Measurements from ENCODE around the gene PPP1CA. TPM values are rescaled to one million over a fixed set of nuclear protein-coding genes. Genes with fewer than 3 reads are reported as not detected.

PPP1CA gene
- total RNA-seq, 1 donor from 2014 or later, result 144 TPM

- Histone ChIP-seq H3K27ac (peak overlapping the region; percentile 94), H3K4me1 (peaks cover 54% of the 10 kb centered on the region), H3K36me3 (no peaks in the 10 kb centered on the region), H3K4me3 (no peak overlapping the region), H3K9me3 (no peaks in the 10 kb centered on the region), H3K27me3 (ENCODE audit: low read depth) (no peaks in the 10 kb centered on the region)
- DNase-seq, result peak; percentile 77
- peak; percentile 92 for TF ChIP-seq CTCF (IDR thresholded peaks at IDR 0.05)
- intact Hi-C loops (cut with DNase I), result loop anchor here (5.0 kb wide), 1 partner anchor 36 kb away; no protein-coding TSS in a partner anchor
- ATAC-seq, result peak; percentile 40 to 41
Measured at GRCh38 chr11:67351275-67352005, 50.2 kb downstream of the PPP1CA start.

- H3K27me3 ChIP-seq (ENCODE audit: low read depth), result no peaks in the 10 kb centered on the region
- no peaks in the 10 kb centered on the region for H3K36me3 ChIP-seq
- TF ChIP-seq CTCF (IDR thresholded peaks at IDR 0.05), result no peak
- no peak overlapping the region for H3K4me3 ChIP-seq
- ATAC-seq (no peak), DNase-seq (no peak)
- no peaks in the 10 kb centered on the region for H3K9me3 ChIP-seq
- intact Hi-C loops (cut with DNase I), result loop anchor here (5.0 kb wide), 1 partner anchor 37 kb away; no protein-coding TSS in a partner anchor
- H3K27ac ChIP-seq, result no peak overlapping the region
- H3K4me1 ChIP-seq, result peaks cover 52% of the 10 kb centered on the region
Measured at GRCh38 chr11:67349928-67350465, 51.7 kb downstream of the PPP1CA start.

- TF ChIP-seq CTCF (IDR thresholded peaks at IDR 0.05), result no peak
- DNase-seq, result no peak
- ATAC-seq, result no peak
- no peaks in the 10 kb centered on the region for H3K27me3 ChIP-seq (ENCODE audit: low read depth)
- no peaks in the 10 kb centered on the region for H3K9me3 ChIP-seq
- no peak overlapping the region for H3K4me3 ChIP-seq
- peaks cover 50% of the 10 kb centered on the region for H3K4me1 ChIP-seq
- intact Hi-C loops (cut with DNase I), result no loop called here
- no peak overlapping the region for H3K27ac ChIP-seq
- no peaks in the 10 kb centered on the region for H3K36me3 ChIP-seq
Measured at GRCh38 chr11:67349457-67349856, 52.2 kb downstream of the PPP1CA start.

- peaks cover 45% of the 10 kb centered on the region for H3K4me1 ChIP-seq
- no peak overlapping the region for H3K4me3 ChIP-seq
- intact Hi-C loops (cut with DNase I), result no loop called here
- H3K27me3 ChIP-seq (ENCODE audit: low read depth), result no peaks in the 10 kb centered on the region
- H3K9me3 ChIP-seq, result no peaks in the 10 kb centered on the region
- no peaks in the 10 kb centered on the region for H3K36me3 ChIP-seq
- no peak for TF ChIP-seq CTCF (IDR thresholded peaks at IDR 0.05)
- ATAC-seq (no peak), DNase-seq (no peak)
- H3K27ac ChIP-seq, result no peak overlapping the region
Measured at GRCh38 chr11:67349036-67349435, 52.6 kb downstream of the PPP1CA start.

Other genes with a start within 250 kb of the PPP1CA start
- 101 TPM for gene GRK2, start 135.4 kb downstream of the PPP1CA start, total RNA-seq
- 66.9 TPM for gene ANKRD13D, start 112.6 kb downstream of the PPP1CA start, total RNA-seq
- 37.7 TPM for gene SSH3, start 98.3 kb downstream of the PPP1CA start, total RNA-seq
- gene POLD4, start 48.3 kb downstream of the PPP1CA start, total RNA-seq, result 86.6 TPM
- 3.7 TPM for gene CLCF1, start 28.3 kb downstream of the PPP1CA start, total RNA-seq
- gene RAD9A, start 9.9 kb downstream of the PPP1CA start, total RNA-seq, result 28.9 TPM
- gene TBC1D10C, start 2.2 kb upstream of the PPP1CA start, total RNA-seq, result 45.3 TPM
- 0.71 TPM for gene CARNS1, start 13.8 kb upstream of the PPP1CA start, total RNA-seq
- 42.1 TPM for gene RPS6KB2, start 26.6 kb upstream of the PPP1CA start, total RNA-seq
- gene PTPRCAP, start 35.8 kb upstream of the PPP1CA start, total RNA-seq, result 15.7 TPM
- gene CORO1B, start 41.6 kb upstream of the PPP1CA start, total RNA-seq, result 150 TPM
- not detected for gene GPR152, start 50.9 kb upstream of the PPP1CA start, total RNA-seq
- gene CABP4, start 53.5 kb upstream of the PPP1CA start, total RNA-seq, result 4.0 TPM
- gene TMEM134, start 67.4 kb upstream of the PPP1CA start, total RNA-seq, result 49.1 TPM
- 85.2 TPM for gene AIP, start 81.2 kb upstream of the PPP1CA start, total RNA-seq
- gene PITPNM1, start 103.5 kb upstream of the PPP1CA start, total RNA-seq, result 54.1 TPM
- 79.7 TPM for gene CDK2AP2, start 106.3 kb upstream of the PPP1CA start, total RNA-seq
- not detected for gene CABP2, start 121.6 kb upstream of the PPP1CA start, total RNA-seq
- 677 TPM for gene GSTP1, start 182.0 kb upstream of the PPP1CA start, total RNA-seq
- gene NDUFV1, start 205.1 kb upstream of the PPP1CA start, total RNA-seq, result 143 TPM
- 8.8 TPM for gene NUDT8, start 228.1 kb upstream of the PPP1CA start, total RNA-seq
- not detected for gene TBX10, start 237.9 kb upstream of the PPP1CA start, total RNA-seq
- not detected for gene ACY3, start 248.9 kb upstream of the PPP1CA start, total RNA-seq

Data from lower lobe of right lung (tissue), 2 donors.